Mesenchymal stem cell (in vitro differentiated cells and primary cell): ENCODE results near the gene FILIP1L.
A peak's percentile ranks its signal among the peaks of the same experiment; 100 is the strongest.

ENCODE experiments used
- DNase-seq: peaks from one replicate; pipeline ENCODE4 v3.0.0-alpha.2; 2013
- H2AFZ ChIP-seq: one replicate; pipeline ENCODE4 v1.6.1; 2013; ENCODE audit warnings: low read depth, mild to moderate bottlenecking, control low read depth, inconsistent platforms, low read length, moderate library complexity
- H2AK5ac ChIP-seq: 2 replicates; pipeline ENCODE4 v1.6.1; 2013; ENCODE audit warnings: low read length, moderate library complexity, mild to moderate bottlenecking, inconsistent platforms; ENCODE audit not compliant: severe bottlenecking
- H2BK120ac ChIP-seq: one replicate; pipeline ENCODE4 v1.6.1; 2013; ENCODE audit warnings: low read depth, mild to moderate bottlenecking, inconsistent platforms, low read length, moderate library complexity
- H2BK12ac ChIP-seq, 2 experiments: one replicate each; pipeline ENCODE4 v1.6.1; 2013; ENCODE audit warnings: inconsistent platforms in 2 of 2, low read length in 2 of 2, mild to moderate bottlenecking in 2 of 2, moderate library complexity in 2 of 2, control low read depth in 1 of 2
- H2BK15ac ChIP-seq: one replicate; pipeline ENCODE4 v1.6.1; 2013; ENCODE audit warnings: mild to moderate bottlenecking, low read depth, inconsistent platforms; ENCODE audit not compliant: poor library complexity, severe bottlenecking
- H2BK5ac ChIP-seq: 2 replicates; pipeline ENCODE4 v1.6.1; 2013; ENCODE audit warnings: low read depth, mild to moderate bottlenecking, low read length, control low read depth, inconsistent platforms; ENCODE audit not compliant: poor library complexity, severe bottlenecking
- H3K14ac ChIP-seq, 2 experiments: one replicate each; pipeline ENCODE4 v1.6.1; 2013; ENCODE audit warnings: inconsistent platforms in 2 of 2, low read length in 2 of 2, control low read depth in 1 of 2, mild to moderate bottlenecking in 1 of 2, moderate library complexity in 1 of 2
- H3K18ac ChIP-seq, 2 experiments: one replicate each; pipeline ENCODE4 v1.6.1; 2013; ENCODE audit warnings: inconsistent platforms in 2 of 2, low read length in 2 of 2, control low read depth in 1 of 2, low read depth in 1 of 2, mild to moderate bottlenecking in 1 of 2
- H3K23ac ChIP-seq, 2 experiments: one replicate each; pipeline ENCODE4 v1.6.1; 2013; ENCODE audit warnings: inconsistent platforms in 2 of 2, low read length in 2 of 2, mild to moderate bottlenecking in 2 of 2, moderate library complexity in 2 of 2, control low read depth in 1 of 2
- H3K27ac ChIP-seq: 2 replicates; pipeline ENCODE4 v1.5.1; 2013; ENCODE audit warnings: mild to moderate bottlenecking, moderate library complexity, low read length, control low read depth, inconsistent platforms; ENCODE audit not compliant: poor library complexity, severe bottlenecking
- H3K27me3 ChIP-seq, 2 experiments: 2 replicates each; pipeline versions ENCODE4 v1.6.1 to v1.7.0; 2013; ENCODE audit warnings: low read length in 2 of 2, mild to moderate bottlenecking in 2 of 2, moderate library complexity in 2 of 2, control low read depth in 1 of 2, inconsistent platforms in 1 of 2; ENCODE audit not compliant: control insufficient read depth in 1 of 2, insufficient read depth in 1 of 2
- H3K36me3 ChIP-seq, 2 experiments: 2 replicates each; pipeline versions ENCODE4 v1.6.1 to v1.7.0; 2013; ENCODE audit warnings: low read length in 2 of 2, control low read depth in 1 of 2, inconsistent platforms in 1 of 2, low read depth in 1 of 2, mild to moderate bottlenecking in 1 of 2; ENCODE audit not compliant: insufficient read depth in 2 of 2, control insufficient read depth in 1 of 2
- H3K4ac ChIP-seq, 2 experiments: one replicate each; pipeline ENCODE4 v1.6.1; 2013; ENCODE audit warnings: inconsistent platforms in 2 of 2, low read length in 2 of 2, mild to moderate bottlenecking in 2 of 2, moderate library complexity in 2 of 2, control low read depth in 1 of 2, low read depth in 1 of 2
- H3K4me1 ChIP-seq: 2 replicates; pipeline ENCODE4 v1.6.1; 2013; ENCODE audit warnings: low read depth, low read length, control low read depth; ENCODE audit not compliant: control insufficient read depth, insufficient read depth
- H3K4me2 ChIP-seq: 2 replicates; pipeline ENCODE4 v1.6.1; 2013; ENCODE audit warnings: low read length, mild to moderate bottlenecking, inconsistent platforms; ENCODE audit not compliant: poor library complexity, severe bottlenecking
- H3K4me3 ChIP-seq, 2 experiments: 2 replicates each; pipeline versions ENCODE4 v1.5.1 to v1.7.0; 2013; ENCODE audit warnings: low read length in 2 of 2, mild to moderate bottlenecking in 2 of 2, control low read depth in 1 of 2, low read depth in 1 of 2; ENCODE audit not compliant: insufficient read depth in 1 of 2
- H3K79me1 ChIP-seq: replicated peaks from 2 replicates; pipeline ENCODE4 v1.6.1; 2013; ENCODE audit warnings: mild to moderate bottlenecking, control low read depth, low read length, inconsistent platforms; ENCODE audit not compliant: poor library complexity, severe bottlenecking
- H3K9ac ChIP-seq: 2 replicates; pipeline ENCODE4 v1.7.0; 2013; ENCODE audit warnings: mild to moderate bottlenecking, low read length, moderate library complexity
- H3K9me3 ChIP-seq: 2 replicates; pipeline ENCODE4 v1.7.0; 2013; ENCODE audit warnings: mild to moderate bottlenecking, low read length; ENCODE audit not compliant: control insufficient read depth
- H4K8ac ChIP-seq: one replicate; pipeline ENCODE4 v1.6.1; 2013; ENCODE audit warnings: inconsistent platforms, mild to moderate bottlenecking, low read length, moderate library complexity
- H4K91ac ChIP-seq: one replicate; pipeline ENCODE4 v1.6.1; 2013; ENCODE audit warnings: mild to moderate bottlenecking, low read length, inconsistent platforms
- WGBS: methylation state at CpG from one replicate; pipeline ENCODE4 v1.1.7; 2013; ENCODE audit warnings: mixed read lengths; 5-methylcytosine and 5-hydroxymethylcytosine counted together

FILIP1L gene

GRCh38 chr3:100154171-100154570, 39.9 kb upstream of the FILIP1L start:
- Histone ChIP-seq H3K9ac (no peak overlapping the region), H2BK12ac (no peak overlapping the region), H4K8ac (no peak overlapping the region), H3K4me2 (no peak overlapping the region), H3K79me1 (no peaks in the 10 kb centered on the region), H3K18ac (no peak overlapping the region), H3K23ac (no peak overlapping the region), H3K27me3 (no peaks in the 10 kb centered on the region), H2BK5ac (no peak overlapping the region), H2AK5ac (no peak overlapping the region), H2BK15ac (no peak overlapping the region), H2AFZ (no peak overlapping the region), H2BK120ac (no peak overlapping the region), H4K91ac (no peak overlapping the region), H3K4me3 (no peak overlapping the region), H3K27ac (no peak overlapping the region), H3K4me1 (no peaks in the 10 kb centered on the region), H3K36me3 (peaks cover 0 to 3% of the 10 kb centered on the region in 2 experiments), H3K4ac (no peak overlapping the region), H3K9me3 (peaks cover 11% of the 10 kb centered on the region), H3K14ac (no peak overlapping the region)
- no peak for DNase-seq
- WGBS = no CpG with 5 or more reads among the region's 1 CpG

GRCh38 chr3:100151024-100151707, 36.9 kb upstream of the FILIP1L start:
- peaks cover 10% of the 10 kb centered on the region for H3K9me3 ChIP-seq
- H2AFZ ChIP-seq = no peak overlapping the region
- no peak overlapping the region for H2BK120ac ChIP-seq
- H3K4me1 ChIP-seq = no peaks in the 10 kb centered on the region
- H2BK15ac ChIP-seq = no peak overlapping the region
- no peak overlapping the region for H3K4me3 ChIP-seq
- H2BK5ac ChIP-seq = no peak overlapping the region
- H3K27ac ChIP-seq = no peak overlapping the region
- no peak overlapping the region for H2AK5ac ChIP-seq
- H4K8ac ChIP-seq = no peak overlapping the region
- H4K91ac ChIP-seq = no peak overlapping the region
- no peaks in the 10 kb centered on the region for H3K36me3 ChIP-seq
- no peak overlapping the region for H3K4ac ChIP-seq
- no peak overlapping the region for H3K14ac ChIP-seq
- H3K9ac ChIP-seq = peak overlapping the region; percentile 65
- H3K4me2 ChIP-seq = no peak overlapping the region
- H2BK12ac ChIP-seq = peak overlapping the region in 1 of 2 experiments; percentile 57
- DNase-seq = no peak
- 95% methylated on average over 8 of the region's 8 CpGs for WGBS
- H3K27me3 ChIP-seq = no peaks in the 10 kb centered on the region
- no peaks in the 10 kb centered on the region for H3K79me1 ChIP-seq
- no peak overlapping the region for H3K23ac ChIP-seq
- peak overlapping the region in 1 of 2 experiments; percentile 34 for H3K18ac ChIP-seq

- Histone ChIP-seq H3K9ac (peak overlapping the region; percentile 65), H4K91ac (no peak overlapping the region), H3K79me1 (no peaks in the 10 kb centered on the region), H3K4ac (no peak overlapping the region), H3K9me3 (peaks cover 4% of the 10 kb centered on the region), H2BK5ac (no peak overlapping the region), H3K18ac (no peak overlapping the region), H4K8ac (no peak overlapping the region), H3K14ac (no peak overlapping the region), H3K23ac (no peak overlapping the region), H3K27ac (no peak overlapping the region), H3K4me2 (no peak overlapping the region), H3K4me1 (no peaks in the 10 kb centered on the region), H3K4me3 (no peak overlapping the region), H3K27me3 (no peaks in the 10 kb centered on the region), H2BK15ac (no peak overlapping the region), H3K36me3 (no peaks in the 10 kb centered on the region), H2AFZ (no peak overlapping the region), H2AK5ac (no peak overlapping the region), H2BK12ac (no peak overlapping the region), H2BK120ac (no peak overlapping the region)
- DNase-seq = no peak
- 100% methylated on average over 1 of the region's 1 CpG for WGBS
Measured at GRCh38 chr3:100150473-100150872, 36.2 kb upstream of the FILIP1L start.

GRCh38 chr3:100149713-100150415, 35.6 kb upstream of the FILIP1L start:
- H3K36me3 ChIP-seq = no peaks in the 10 kb centered on the region
- H3K4me2 ChIP-seq = no peak overlapping the region
- no peak overlapping the region for H2AK5ac ChIP-seq
- no peak overlapping the region for H3K4ac ChIP-seq
- no peak overlapping the region for H3K4me3 ChIP-seq
- DNase-seq = no peak
- no peaks in the 10 kb centered on the region for H3K4me1 ChIP-seq
- no peak overlapping the region for H2BK5ac ChIP-seq
- 98% methylated on average over 6 of the region's 6 CpGs for WGBS
- H2BK120ac ChIP-seq = no peak overlapping the region
- no peaks in the 10 kb centered on the region for H3K9me3 ChIP-seq
- H2BK12ac ChIP-seq = peak overlapping the region; percentile 7 to 79
- H4K8ac ChIP-seq = peak overlapping the region; percentile 69
- no peak overlapping the region for H3K14ac ChIP-seq
- H3K27ac ChIP-seq = no peak overlapping the region
- H3K27me3 ChIP-seq = no peaks in the 10 kb centered on the region
- peak overlapping the region; percentile 54 for H3K9ac ChIP-seq
- no peak overlapping the region for H4K91ac ChIP-seq
- H2AFZ ChIP-seq = no peak overlapping the region
- H3K79me1 ChIP-seq = no peaks in the 10 kb centered on the region
- peak overlapping the region in 1 of 2 experiments; percentile 47 for H3K18ac ChIP-seq
- peak overlapping the region; percentile 80 for H2BK15ac ChIP-seq
- no peak overlapping the region for H3K23ac ChIP-seq
